Measurements from ENCODE around the gene RCAN2.

RCAN2 gene

GRCh38 chr6:46211917-46212316, 279.3 kb downstream of the RCAN2 start:
- DNase-seq (ENCODE audit: low read depth), result no peak

- no peak for DNase-seq (ENCODE audit: low read depth)
Measured at GRCh38 chr6:46210294-46210693, 281.0 kb downstream of the RCAN2 start.

- no peak for DNase-seq (ENCODE audit: low read depth)
Measured at GRCh38 chr6:46208303-46208702, 282.9 kb downstream of the RCAN2 start.

- DNase-seq (ENCODE audit: low read depth), result no peak
Measured at GRCh38 chr6:46207174-46207573, 284.1 kb downstream of the RCAN2 start.

- no peak for DNase-seq (ENCODE audit: low read depth)
Measured at GRCh38 chr6:46204880-46205650, 286.2 kb downstream of the RCAN2 start.

GRCh38 chr6:46203391-46204177, 287.7 kb downstream of the RCAN2 start:
- DNase-seq (ENCODE audit: low read depth), result no peak

GRCh38 chr6:46201702-46202101, 289.5 kb downstream of the RCAN2 start:
- DNase-seq (ENCODE audit: low read depth), result no peak

- DNase-seq (ENCODE audit: low read depth), result no peak
Measured at GRCh38 chr6:46199387-46199786, 291.9 kb downstream of the RCAN2 start.

GRCh38 chr6:46191961-46192360, 299.3 kb downstream of the RCAN2 start:
- no peak for DNase-seq (ENCODE audit: low read depth)

GRCh38 chr6:46190889-46191288, 300.4 kb downstream of the RCAN2 start:
- DNase-seq (ENCODE audit: low read depth), result no peak

- no peak for DNase-seq (ENCODE audit: low read depth)
Measured at GRCh38 chr6:46189726-46190125, 301.5 kb downstream of the RCAN2 start.

- DNase-seq (ENCODE audit: low read depth), result no peak
Measured at GRCh38 chr6:46186583-46186982, 304.7 kb downstream of the RCAN2 start.

GRCh38 chr6:46184114-46184513, 307.1 kb downstream of the RCAN2 start:
- DNase-seq (ENCODE audit: low read depth), result no peak

- DNase-seq (ENCODE audit: low read depth), result no peak
Measured at GRCh38 chr6:46175976-46176375, 315.3 kb downstream of the RCAN2 start.

- DNase-seq (ENCODE audit: low read depth), result no peak
Measured at GRCh38 chr6:46175446-46175845, 315.8 kb downstream of the RCAN2 start.

- DNase-seq (ENCODE audit: low read depth), result no peak
Measured at GRCh38 chr6:46174904-46175303, 316.3 kb downstream of the RCAN2 start.

GRCh38 chr6:46172176-46172575, 319.1 kb downstream of the RCAN2 start:
- DNase-seq (ENCODE audit: low read depth), result no peak

All from CMK (cell line).